ENCODE measurements around the gene SLC38A3. TPM values are rescaled to one million over a fixed set of nuclear protein-coding genes. Genes with fewer than 3 reads are reported as not detected.

The SLC38A3 gene
- total and polyA plus RNA-seq, 2 donors (not counting 1 experiment from before 2014, with no cell fraction given): not detected

- intact Hi-C loops (cut with micrococcal nuclease): no loop called here
- H4K20me1 ChIP-seq (ENCODE audit: control insufficient read depth, insufficient read depth, low read length, poor library complexity, severe bottlenecking): peaks cover 66% of the 10 kb centered on the region
- no peak overlapping the region for H3K4me2 ChIP-seq (replicated peaks; ENCODE audit: low read depth, low read length, poor library complexity, severe bottlenecking)
- H3K9me3 Mint-ChIP-seq (ENCODE audit: insufficient read depth): no peaks in the 10 kb centered on the region
- no peak overlapping the region for H3K9ac ChIP-seq (ENCODE audit: low read length)
- POLR2A ChIA-PET: interaction anchor here (1.1 to 2.0 kb wide), 2 partner anchors 11 to 30 kb away, joined by 4 to 21 read pairs; no protein-coding TSS in a partner anchor
- no peaks in the 10 kb centered on the region for H3K27me3 Mint-ChIP-seq
- peaks cover 12 to 23% of the 10 kb centered on the region in 2 donors for H3K4me1 ChIP-seq (ENCODE audit: control insufficient read depth in 2 of 2, insufficient read depth in 2 of 2, low read length in 2 of 2)
- H3K4me1 Mint-ChIP-seq: peaks cover 20% of the 10 kb centered on the region
- TF ChIP-seq EZH2 (IDR thresholded peaks at IDR 0.05; ENCODE audit: borderline replicate concordance, insufficient read depth, low read depth, low read length, poor library complexity, severe bottlenecking) (no peak), CTCF (IDR thresholded peaks at IDR 0.05) (no peak)
- WGBS (ENCODE audit: insufficient coverage): 96% methylated on average over 10 of the region's 17 CpGs
- DNase-seq: no peak
- H2AFZ ChIP-seq (ENCODE audit: insufficient read depth, low read depth, low read length, poor library complexity, severe bottlenecking): no peak overlapping the region
- no peaks in the 10 kb centered on the region for H3K27me3 ChIP-seq (replicated peaks in 1 of 4; ENCODE audit: control extremely low read depth in 1 of 4, control insufficient read depth in 3 of 4, insufficient read depth in 4 of 4, low read length in 3 of 4)
- no peak overlapping the region for H3K27ac ChIP-seq (ENCODE audit: low read length in 2 of 2)
- peaks cover 24% of the 10 kb centered on the region for H3K79me2 ChIP-seq (ENCODE audit: control insufficient read depth, insufficient read depth, low read length)
- ATAC-seq (ENCODE audit: low read depth): no peak
- CTCF ChIA-PET: interaction anchor here (0.6 to 27.3 kb wide), 8 partner anchors 8 to 261 kb away, joined by 3 to 596 read pairs (median 4); partner anchors contain the start of genes GNAI2 and HYAL2
- no peak overlapping the region for H3K27ac Mint-ChIP-seq
- no peaks in the 10 kb centered on the region for H3K9me3 ChIP-seq (ENCODE audit: control extremely low read depth in 1 of 3, control insufficient read depth in 2 of 3, insufficient read depth in 1 of 3, low read length in 2 of 3)
- H3K36me3 ChIP-seq (replicated peaks in 1 of 2; ENCODE audit: control extremely low read depth in 1 of 2, control insufficient read depth in 1 of 2, extremely low read depth in 1 of 2, insufficient read depth in 2 of 2, low read length in 1 of 2): peaks cover 0 to 48% of the 10 kb centered on the region in 2 experiments
- H3K4me3 Mint-ChIP-seq: no peak overlapping the region
- H3K4me3 ChIP-seq (ENCODE audit: control extremely low read depth in 1 of 5, extremely low read depth in 1 of 5, insufficient read depth in 1 of 5, low read depth in 2 of 5, low read length in 4 of 5): no peak overlapping the region
Measured at GRCh38 chr3:50258029-50258680, 53.1 kb downstream of the SLC38A3 start.

GRCh38 chr3:50258979-50259378, 53.9 kb downstream of the SLC38A3 start:
- H3K27me3 ChIP-seq (replicated peaks in 1 of 4; ENCODE audit: control extremely low read depth in 1 of 4, control insufficient read depth in 3 of 4, insufficient read depth in 4 of 4, low read length in 3 of 4): no peaks in the 10 kb centered on the region
- no peak for TF ChIP-seq EZH2 (IDR thresholded peaks at IDR 0.05; ENCODE audit: borderline replicate concordance, insufficient read depth, low read depth, low read length, poor library complexity, severe bottlenecking)
- TF ChIP-seq CTCF (IDR thresholded peaks at IDR 0.05): no peak
- Mint-ChIP-seq H3K4me3 (no peak overlapping the region), H3K4me1 (peaks cover 17% of the 10 kb centered on the region), H3K9me3 (ENCODE audit: insufficient read depth) (no peaks in the 10 kb centered on the region), H3K27me3 (no peaks in the 10 kb centered on the region), H3K27ac (no peak overlapping the region)
- peaks cover 12 to 23% of the 10 kb centered on the region in 2 donors for H3K4me1 ChIP-seq (ENCODE audit: control insufficient read depth in 2 of 2, insufficient read depth in 2 of 2, low read length in 2 of 2)
- 96% methylated on average over 10 of the region's 16 CpGs for WGBS (ENCODE audit: insufficient coverage)
- no peak overlapping the region for H3K27ac ChIP-seq (ENCODE audit: low read length in 2 of 2)
- peaks cover 0 to 41% of the 10 kb centered on the region in 2 experiments for H3K36me3 ChIP-seq (replicated peaks in 1 of 2; ENCODE audit: control extremely low read depth in 1 of 2, control insufficient read depth in 1 of 2, extremely low read depth in 1 of 2, insufficient read depth in 2 of 2, low read length in 1 of 2)
- no peaks in the 10 kb centered on the region for H3K9me3 ChIP-seq (ENCODE audit: control extremely low read depth in 1 of 3, control insufficient read depth in 2 of 3, insufficient read depth in 1 of 3, low read length in 2 of 3)
- POLR2A ChIA-PET: interaction anchor here (1.1 to 2.0 kb wide), 2 partner anchors 12 to 31 kb away, joined by 4 to 21 read pairs; no protein-coding TSS in a partner anchor
- H3K9ac ChIP-seq (ENCODE audit: low read length): no peak overlapping the region
- no peak for DNase-seq
- H2AFZ ChIP-seq (ENCODE audit: insufficient read depth, low read depth, low read length, poor library complexity, severe bottlenecking): no peak overlapping the region
- H3K4me2 ChIP-seq (replicated peaks; ENCODE audit: low read depth, low read length, poor library complexity, severe bottlenecking): no peak overlapping the region
- peaks cover 58% of the 10 kb centered on the region for H4K20me1 ChIP-seq (ENCODE audit: control insufficient read depth, insufficient read depth, low read length, poor library complexity, severe bottlenecking)
- intact Hi-C loops (cut with micrococcal nuclease): no loop called here
- CTCF ChIA-PET: interaction anchor here (0.6 to 27.3 kb wide), 8 partner anchors 8 to 260 kb away, joined by 3 to 596 read pairs (median 4); partner anchors contain the start of genes GNAI2 and HYAL2
- no peak overlapping the region for H3K4me3 ChIP-seq (ENCODE audit: control extremely low read depth in 1 of 5, extremely low read depth in 1 of 5, insufficient read depth in 1 of 5, low read depth in 2 of 5, low read length in 4 of 5)
- H3K79me2 ChIP-seq (ENCODE audit: control insufficient read depth, insufficient read depth, low read length): peaks cover 16% of the 10 kb centered on the region
- no peak for ATAC-seq (ENCODE audit: low read depth)

Data from B cell (primary cell).